Right lung (tissue), 5 donors: ENCODE data around the gene CHCHD1. TPM values are rescaled to one million over a fixed set of nuclear protein-coding genes. Genes with fewer than 3 reads are reported as not detected.

Experiments used
- polyA plus RNA-seq, 5 donors: library from polyadenylated mRNA; unstranded; fragments of 120-200 nt; gene quantifications; one replicate each; pipeline versions ENCODE4 v1.2.1 to v1.2.3, GENCODE V29; 2013; ENCODE audit warnings: inconsistent platforms in 1 of 5, low replicate concordance in 1 of 5; ENCODE audit not compliant: insufficient read length in 5 of 5, insufficient read depth in 1 of 5

Gene CHCHD1
- polyA plus RNA-seq, 5 donors: 34.7 to 48.8 (median 39.8) TPM

Other genes starting within 250 kb of the CHCHD1 start
- 10 to 100 TPM; 41.6 to 73.0 (median 58.2) TPM for gene USP54, start 190.7 kb upstream of the CHCHD1 start, polyA plus RNA-seq
- gene MYOZ1, start 140.6 kb upstream of the CHCHD1 start, polyA plus RNA-seq: 10 to 100 TPM in 1 of 5 donors, 1 to 10 TPM in 4; 2.1 to 25.1 (median 3.2) TPM
- 1 to 10 TPM in 2 of 5 donors, under 1 TPM in 3; 0.63 to 7.6 (median 0.94) TPM for gene SYNPO2L, start 126.0 kb upstream of the CHCHD1 start, polyA plus RNA-seq
- gene AGAP5, start 83.9 kb upstream of the CHCHD1 start, polyA plus RNA-seq: 10 to 100 TPM; 19.5 to 28.3 (median 26.2) TPM
- 10 to 100 TPM; 57.7 to 69.1 (median 62.5) TPM for gene SEC24C, start 37.7 kb upstream of the CHCHD1 start, polyA plus RNA-seq
- gene ZSWIM8, start 3.6 kb downstream of the CHCHD1 start, polyA plus RNA-seq: 100 to 1,000 TPM in 2 of 5 donors, 10 to 100 TPM in 3; 80.0 to 103 (median 96.9) TPM
- 10 to 100 TPM; 30.7 to 41.8 (median 34.1) TPM for gene NDST2, start 29.6 kb downstream of the CHCHD1 start, polyA plus RNA-seq
- gene CAMK2G, start 92.5 kb downstream of the CHCHD1 start, polyA plus RNA-seq: 10 to 100 TPM; 30.7 to 41.4 (median 34.7) TPM
- 1 to 10 TPM; 1.3 to 3.2 (median 1.8) TPM for gene PLAU, start 129.1 kb downstream of the CHCHD1 start, polyA plus RNA-seq
- 100 to 1,000 TPM in 1 of 5 donors, 10 to 100 TPM in 4; 80.0 to 101 (median 96.6) TPM for gene VCL, start 216.1 kb downstream of the CHCHD1 start, polyA plus RNA-seq